NCI-H345 treated with DMSO at 0.1 percent for 48 hours (cell line): ENCODE data around the gene TMEM187.

ENCODE experiments used
- DNase-seq: peaks from one replicate; lab custom pipeline; 2025; ENCODE audit not compliant: unreplicated experiment; lab: John Stamatoyannopoulos, UW

The TMEM187 gene

GRCh38 chrX:153953892-153954557 is 18.5 kb upstream of the TMEM187 start:
- no peak for DNase-seq

DNA sequence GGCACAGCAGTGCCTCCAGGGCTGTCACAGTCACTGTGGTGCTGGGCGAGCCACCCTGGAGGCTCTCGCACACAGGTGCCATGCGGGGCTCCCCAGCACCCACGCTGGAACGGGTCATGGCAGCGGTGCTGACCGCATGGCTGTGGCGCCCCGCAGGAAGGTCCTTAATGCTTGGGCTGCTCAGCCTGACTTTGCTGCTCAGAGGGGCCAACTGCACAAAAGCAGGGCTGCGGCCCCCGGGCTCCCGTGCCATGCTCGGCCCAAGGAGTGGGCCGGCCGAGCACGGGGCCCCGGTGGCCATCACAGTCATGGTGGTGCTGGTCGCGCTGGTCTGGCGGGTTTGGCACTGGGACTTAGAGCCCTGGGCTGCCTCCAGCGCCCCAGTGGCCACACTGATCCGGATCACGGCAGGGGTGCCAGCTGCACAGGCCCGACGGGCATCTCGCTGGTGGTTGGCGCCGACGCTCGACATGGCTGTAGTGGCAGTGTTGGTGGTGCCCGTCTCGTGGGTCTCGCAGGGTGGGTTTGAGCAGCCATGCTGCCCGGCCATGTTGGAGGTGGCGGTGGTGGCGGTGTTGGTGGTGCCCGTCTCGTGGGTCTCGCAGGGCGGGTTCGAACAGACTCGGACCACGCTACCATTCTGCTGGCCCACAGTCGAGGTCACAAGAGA is 17.9 kb upstream of the TMEM187 start:
- DNase-seq: no peak

- DNase-seq: no peak
Observed at GRCh38 chrX:153955228-153955732, 17.3 kb upstream of the TMEM187 start.

DNA sequence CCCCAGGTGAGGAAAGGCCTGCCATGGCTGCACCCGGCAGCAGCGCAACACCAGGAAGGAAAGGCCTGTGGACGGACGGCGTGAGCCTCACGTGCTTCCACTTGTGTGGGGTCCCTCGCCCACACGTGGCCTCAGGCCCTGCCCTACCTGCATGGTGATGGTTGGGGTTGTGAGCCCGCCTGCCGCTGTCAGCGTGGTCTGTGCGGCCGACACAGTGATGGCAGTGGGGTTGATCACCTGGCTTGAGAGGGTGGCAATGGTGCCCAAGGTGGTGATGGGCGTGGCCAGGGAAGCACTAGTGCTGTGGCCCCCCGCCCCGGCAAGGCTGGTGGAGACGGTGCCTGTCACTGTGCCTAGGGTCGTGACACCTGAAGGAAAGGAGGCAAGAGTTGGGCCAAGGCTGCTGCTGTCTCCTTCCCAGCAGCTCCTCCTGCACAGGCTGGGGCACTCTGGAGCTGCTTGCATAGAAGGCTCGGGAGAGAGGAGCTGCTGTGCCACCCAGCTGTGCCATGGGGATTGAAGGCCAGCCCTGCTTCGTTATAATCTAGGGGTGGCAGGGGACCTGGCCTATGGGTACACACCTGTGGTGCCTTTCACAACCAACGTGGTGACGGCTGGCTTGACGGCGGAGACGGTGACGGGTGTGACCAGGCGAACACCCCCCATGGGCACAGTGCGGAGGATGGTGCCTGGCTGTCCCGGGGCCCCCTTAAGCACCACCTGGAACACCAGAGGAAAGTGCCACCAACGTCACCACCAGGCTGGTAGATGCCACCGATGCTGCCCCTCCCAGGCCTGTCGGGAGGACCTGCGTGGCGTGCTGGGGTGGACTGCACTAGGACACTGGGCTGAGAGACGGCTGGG is 16.3 kb upstream of the TMEM187 start:
- DNase-seq: no peak

- no peak for DNase-seq
Observed at GRCh38 chrX:153957224-153957623, 15.3 kb upstream of the TMEM187 start.

DNA sequence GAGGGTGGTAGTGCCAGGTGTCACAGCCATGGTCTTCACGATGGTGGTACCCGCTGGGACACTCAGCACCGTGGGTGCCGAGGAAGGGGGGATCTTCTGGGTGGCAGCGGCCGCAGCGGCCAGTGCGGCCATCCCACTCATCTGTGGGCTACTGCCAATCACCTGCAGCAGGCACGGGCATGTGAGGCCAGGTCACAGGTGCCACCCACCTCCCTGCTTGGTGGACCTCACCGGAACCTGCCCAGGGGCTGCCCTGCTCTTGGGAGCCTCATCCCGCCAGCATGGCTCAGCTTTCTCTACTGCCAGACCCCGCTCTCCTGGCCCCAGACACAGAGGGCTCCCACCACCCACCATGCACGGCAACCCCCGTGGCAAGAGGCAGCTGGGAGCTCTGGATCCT is 13.9 kb upstream of the TMEM187 start:
- no peak for DNase-seq

DNA sequence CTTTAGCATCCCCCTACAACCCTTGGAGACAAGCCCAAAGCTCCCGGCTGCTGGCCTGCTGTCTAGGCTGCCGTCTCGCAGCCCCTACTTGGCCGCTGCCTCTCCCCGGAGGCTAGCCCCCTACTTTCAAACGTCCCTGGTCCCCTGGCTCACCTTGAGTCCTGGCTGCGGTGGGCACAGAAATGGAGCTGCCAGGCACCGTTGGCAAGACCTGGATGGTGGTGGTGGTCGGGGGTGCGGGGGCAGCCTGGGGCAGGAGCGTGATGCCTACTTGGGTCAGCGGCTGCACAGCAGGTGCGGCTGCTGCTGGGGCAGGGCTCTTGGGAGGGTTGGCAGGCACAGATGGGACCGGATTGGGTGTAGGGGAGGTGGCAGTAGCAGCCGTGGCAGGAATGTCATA is 12.9 kb upstream of the TMEM187 start:
- no peak for DNase-seq

GRCh38 chrX:153960077-153960476 is 12.5 kb upstream of the TMEM187 start:
- no peak for DNase-seq

DNA sequence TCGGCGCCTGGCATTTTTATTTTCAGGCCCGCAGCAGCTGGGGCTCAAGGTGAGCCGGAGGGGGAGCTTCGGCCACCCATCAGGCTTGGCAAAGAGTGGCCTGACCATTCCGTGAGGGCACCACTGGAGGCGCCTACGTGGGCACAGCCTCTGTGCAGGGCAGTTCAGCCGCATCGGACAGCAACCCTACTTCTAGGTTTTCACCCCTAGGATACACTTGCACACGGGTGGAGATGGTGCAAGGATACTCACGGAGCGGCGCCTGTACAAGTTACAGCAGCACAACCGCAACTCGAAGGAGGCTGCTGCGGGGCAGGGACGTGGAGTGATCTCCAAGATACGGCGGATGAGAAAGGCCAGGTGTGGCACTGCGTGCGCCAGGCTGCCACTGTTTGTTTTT is 11.8 kb upstream of the TMEM187 start:
- no peak for DNase-seq

DNA sequence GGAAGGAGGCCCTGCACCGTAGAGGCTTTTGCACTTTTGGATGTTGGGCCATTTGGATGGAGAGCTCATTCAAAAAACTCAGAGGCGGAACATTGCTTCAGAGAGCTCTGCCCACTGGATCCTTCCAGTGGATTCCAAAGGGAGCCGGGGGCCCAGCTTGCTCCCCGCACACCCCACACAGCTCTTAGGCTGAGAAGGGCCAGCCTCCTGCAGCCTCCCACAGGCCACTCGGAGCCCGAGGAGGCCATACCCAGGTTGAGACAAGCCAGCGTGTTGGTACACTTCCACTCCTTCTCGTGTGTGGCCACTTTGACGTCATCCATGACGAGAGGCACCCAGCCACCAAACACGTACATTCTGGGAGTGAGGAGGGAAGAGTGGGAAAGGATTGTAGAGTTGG is 11.3 kb upstream of the TMEM187 start:
- DNase-seq: no peak

DNA sequence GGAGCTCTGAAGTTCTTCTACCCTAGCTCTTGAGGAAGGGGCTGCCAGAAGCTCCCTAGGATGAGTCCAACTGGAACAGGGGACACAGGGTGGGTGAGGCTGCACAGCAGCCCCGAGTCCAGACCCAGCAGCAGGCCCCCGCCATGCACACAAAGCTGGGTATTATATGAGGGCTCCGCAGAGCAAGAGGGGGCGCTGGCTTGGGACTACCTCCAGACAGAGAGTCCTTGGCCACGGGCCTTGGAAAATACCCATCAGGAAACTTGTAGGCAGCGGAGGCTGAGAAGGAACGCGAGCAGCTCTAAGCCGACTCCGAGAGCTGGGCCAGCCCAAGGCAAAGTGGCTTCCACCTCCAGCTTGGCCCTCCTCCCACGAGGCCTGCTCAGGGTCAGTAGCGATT is 9.0 kb upstream of the TMEM187 start:
- no peak for DNase-seq

DNA sequence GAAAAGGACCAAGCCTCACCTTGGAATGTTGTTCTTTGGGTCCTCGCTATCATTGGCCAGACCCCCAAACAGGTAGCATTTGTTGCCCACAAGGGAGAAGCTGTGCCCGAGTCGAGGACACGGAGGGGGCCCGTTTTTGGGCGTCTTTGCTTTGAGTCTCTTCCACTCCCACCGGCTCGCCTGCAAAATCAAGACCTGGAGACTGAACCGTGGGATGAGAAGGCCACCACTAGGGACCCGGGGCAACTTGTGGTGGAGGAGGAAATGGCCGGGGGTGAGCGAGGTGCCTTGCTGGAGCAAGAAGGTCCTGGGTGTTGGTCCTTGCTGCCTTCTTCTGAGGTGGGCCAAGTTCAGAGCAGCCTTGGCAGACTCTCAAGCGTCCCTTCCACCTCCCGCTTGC is 8.4 kb upstream of the TMEM187 start:
- no peak for DNase-seq

GRCh38 chrX:153965406-153965805 is 7.1 kb upstream of the TMEM187 start:
- no peak for DNase-seq

DNA sequence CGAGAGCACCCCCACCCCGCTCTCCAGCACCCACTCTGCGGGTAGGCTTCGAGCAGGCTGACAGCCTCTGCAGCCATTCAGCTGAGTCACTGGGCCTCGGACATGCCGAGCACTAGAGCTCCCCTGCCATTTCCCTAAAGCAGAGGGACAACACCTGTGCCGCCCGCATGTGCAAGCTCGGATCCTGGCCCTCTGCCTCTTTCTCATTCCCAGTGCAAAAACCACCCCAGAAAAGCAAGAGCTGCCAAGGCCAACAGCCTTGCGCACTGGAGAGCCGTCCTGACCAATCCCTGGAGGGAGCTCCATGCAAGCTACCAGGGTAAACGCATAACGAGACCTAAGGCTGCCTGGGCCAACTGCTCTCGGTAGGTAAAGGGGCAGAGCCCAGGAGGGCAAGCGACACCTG is 6.3 kb upstream of the TMEM187 start:
- no peak for DNase-seq

GRCh38 chrX:153966841-153967535 is 5.6 kb upstream of the TMEM187 start:
- DNase-seq: no peak

DNA sequence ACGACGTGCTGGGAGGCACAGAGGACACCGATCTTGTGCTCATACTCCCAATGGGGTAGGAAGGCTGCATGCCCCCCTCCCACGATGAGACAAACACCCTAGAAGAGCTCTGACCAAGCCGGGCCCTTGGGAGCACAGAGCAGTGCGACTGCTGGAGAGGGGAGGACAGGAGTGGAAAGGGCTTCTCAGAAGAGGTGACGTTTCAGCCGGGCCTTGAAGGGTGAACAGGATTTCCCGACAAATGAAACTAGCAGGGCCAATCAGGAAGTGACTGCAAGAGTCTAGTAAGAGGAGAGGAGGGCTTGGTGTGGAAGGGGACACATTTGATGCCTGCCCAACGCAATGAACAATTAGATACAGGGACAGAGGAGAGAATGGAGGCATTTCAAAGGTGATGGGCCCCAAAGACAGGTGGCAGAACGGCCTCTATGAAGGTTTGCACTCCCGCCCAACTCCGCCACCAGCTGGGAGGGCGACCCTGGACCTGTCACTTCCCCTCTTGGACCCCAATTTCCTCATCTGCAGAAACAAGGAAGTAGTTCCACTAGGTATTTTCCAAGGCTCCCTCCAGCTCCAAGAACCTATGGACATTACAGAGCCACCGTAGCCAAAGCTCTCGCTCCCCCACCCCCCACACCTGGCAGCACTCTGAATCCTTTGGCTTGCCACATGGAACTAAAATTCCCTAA is 4.9 kb upstream of the TMEM187 start:
- no peak for DNase-seq

GRCh38 chrX:153968255-153968654 is 4.3 kb upstream of the TMEM187 start:
- no peak for DNase-seq

- no peak for DNase-seq
Observed at GRCh38 chrX:153968754-153969124, 3.8 kb upstream of the TMEM187 start.

- no peak for DNase-seq
Observed at GRCh38 chrX:153969125-153969903, 3.2 kb upstream of the TMEM187 start.

GRCh38 chrX:153969904-153970356 is 2.6 kb upstream of the TMEM187 start:
- no peak for DNase-seq
